Choroid plexus epithelial cell (primary cell): ENCODE data around the gene TC2N.
"Not testable (repeated sequence)": the region's sequence is repeated elsewhere in the genome, so short reads cannot be mapped to it uniquely, and the experiment has no call there.

ENCODE experiments used
- DNase-seq: peaks from one replicate; pipeline ENCODE4 v3.0.0-alpha.2; 2010; ENCODE audit warnings: low read depth
- H3K4me3 ChIP-seq: 2 replicates; pipeline ENCODE4 v1.5.1; 2011; ENCODE audit warnings: low read depth, mild to moderate bottlenecking, control low read depth, low read length, moderate library complexity
- CTCF ChIP-seq: conservative IDR thresholded peaks from 2 replicates; pipeline ENCODE4 v1.5.1; 2011; ENCODE audit warnings: low read depth, mild to moderate bottlenecking, control low read depth, inconsistent platforms, low read length, moderate library complexity

TC2N gene

GRCh38 chr14:91743305-91743653, 124.1 kb downstream of the TC2N start:
- TF ChIP-seq CTCF: no peak
- DNase-seq: no peak
- no peak overlapping the region for H3K4me3 ChIP-seq

GRCh38 chr14:91742621-91743304, 124.6 kb downstream of the TC2N start:
- no peak overlapping the region for H3K4me3 ChIP-seq
- no peak for TF ChIP-seq CTCF
- DNase-seq: no peak

- DNase-seq, H3K4me3 ChIP-seq: not testable (repeated sequence)
Measured at GRCh38 chr14:91739867-91740266, 127.5 kb downstream of the TC2N start.

- no peak for TF ChIP-seq CTCF
- H3K4me3 ChIP-seq: no peak overlapping the region
- no peak for DNase-seq
Measured at GRCh38 chr14:91737619-91738018, 129.7 kb downstream of the TC2N start.

- TF ChIP-seq CTCF: no peak
- H3K4me3 ChIP-seq: no peak overlapping the region
- no peak for DNase-seq
Measured at GRCh38 chr14:91732859-91733477, 134.4 kb downstream of the TC2N start.

GRCh38 chr14:91732439-91732838, 134.9 kb downstream of the TC2N start:
- no peak for TF ChIP-seq CTCF
- no peak for DNase-seq
- no peak overlapping the region for H3K4me3 ChIP-seq

GRCh38 chr14:91731986-91732385, 135.3 kb downstream of the TC2N start, which contains the start of gene CATSPERB:
Gene CATSPERB (minus strand): TSS chr14:91732086. CDS start chr14:91729479, 2,607 bp downstream.
- no peak for DNase-seq
- no peak for TF ChIP-seq CTCF
- no peak within 1 kb of the TSS for H3K4me3 ChIP-seq
